ENCODE results near the gene RSRC1.

The RSRC1 gene

GRCh38 chr3:158249183-158249582 lies 139.3 kb downstream of the RSRC1 start:
- TF ChIP-seq RAD21 (IDR thresholded peaks at IDR 0.05; ENCODE audit: low read depth) = no peak
- TF ChIP-seq CEBPB (IDR thresholded peaks at IDR 0.05) = no peak
- TF ChIP-seq EGR1 (IDR thresholded peaks at IDR 0.05) = no peak
- TF ChIP-seq FOXM1 (IDR thresholded peaks at IDR 0.05; ENCODE audit: borderline replicate concordance, low read depth) = no peak
- no peak for TF ChIP-seq EP300 (IDR thresholded peaks at IDR 0.05; ENCODE audit: borderline replicate concordance)
- no peak for TF ChIP-seq YY1 (IDR thresholded peaks at IDR 0.05; ENCODE audit: low read depth)
- TF ChIP-seq TCF12 (IDR thresholded peaks at IDR 0.05; ENCODE audit: low read depth) = no peak
- TF ChIP-seq REST (IDR thresholded peaks at IDR 0.05; ENCODE audit: low read depth) = no peak
- TF ChIP-seq CREB1 (IDR thresholded peaks at IDR 0.05; ENCODE audit: low read depth) = no peak
- no peak for TF ChIP-seq TEAD4 (IDR thresholded peaks at IDR 0.05)
- TF ChIP-seq NFIC (IDR thresholded peaks at IDR 0.05) = no peak
- no peak for TF ChIP-seq USF1 (IDR thresholded peaks at IDR 0.05)
- TF ChIP-seq, protein P1, sequence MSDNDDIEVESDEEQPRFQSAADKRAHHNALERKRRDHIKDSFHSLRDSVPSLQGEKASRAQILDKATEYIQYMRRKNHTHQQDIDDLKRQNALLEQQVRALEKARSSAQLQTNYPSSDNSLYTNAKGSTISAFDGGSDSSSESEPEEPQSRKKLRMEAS (IDR thresholded peaks at IDR 0.05) = no peak
- TF ChIP-seq TAF1 (IDR thresholded peaks at IDR 0.05; ENCODE audit: low read depth) = no peak
- no peak for TF ChIP-seq ZBTB7A (IDR thresholded peaks at IDR 0.05; ENCODE audit: low read depth)

GRCh38 chr3:158258619-158259018 lies 148.7 kb downstream of the RSRC1 start:
- TF ChIP-seq RAD21 (IDR thresholded peaks at IDR 0.05; ENCODE audit: low read depth) (no peak), TAF1 (IDR thresholded peaks at IDR 0.05; ENCODE audit: low read depth) (no peak), TCF12 (IDR thresholded peaks at IDR 0.05; ENCODE audit: low read depth) (no peak), YY1 (IDR thresholded peaks at IDR 0.05; ENCODE audit: low read depth) (no peak), EGR1 (IDR thresholded peaks at IDR 0.05) (no peak), REST (IDR thresholded peaks at IDR 0.05; ENCODE audit: low read depth) (no peak), USF1 (IDR thresholded peaks at IDR 0.05) (no peak), TEAD4 (IDR thresholded peaks at IDR 0.05) (no peak), CEBPB (IDR thresholded peaks at IDR 0.05) (no peak), NFIC (IDR thresholded peaks at IDR 0.05) (no peak), CREB1 (IDR thresholded peaks at IDR 0.05; ENCODE audit: low read depth) (no peak), EP300 (IDR thresholded peaks at IDR 0.05; ENCODE audit: borderline replicate concordance) (no peak), ZBTB7A (IDR thresholded peaks at IDR 0.05; ENCODE audit: low read depth) (no peak), FOXM1 (IDR thresholded peaks at IDR 0.05; ENCODE audit: borderline replicate concordance, low read depth) (no peak)
- TF ChIP-seq, protein P1 (IDR thresholded peaks at IDR 0.05) = no peak

- TF ChIP-seq REST (IDR thresholded peaks at IDR 0.05; ENCODE audit: low read depth) = no peak
- no peak for TF ChIP-seq RAD21 (IDR thresholded peaks at IDR 0.05; ENCODE audit: low read depth)
- TF ChIP-seq ZBTB7A (IDR thresholded peaks at IDR 0.05; ENCODE audit: low read depth) = no peak
- TF ChIP-seq FOXM1 (IDR thresholded peaks at IDR 0.05; ENCODE audit: borderline replicate concordance, low read depth) = no peak
- TF ChIP-seq NFIC (IDR thresholded peaks at IDR 0.05) = peak; percentile 46; the same call in 1 of the 2 replicates
- no peak for TF ChIP-seq YY1 (IDR thresholded peaks at IDR 0.05; ENCODE audit: low read depth)
Observed at GRCh38 chr3:158260392-158260791, 150.5 kb downstream of the RSRC1 start.

DNA sequence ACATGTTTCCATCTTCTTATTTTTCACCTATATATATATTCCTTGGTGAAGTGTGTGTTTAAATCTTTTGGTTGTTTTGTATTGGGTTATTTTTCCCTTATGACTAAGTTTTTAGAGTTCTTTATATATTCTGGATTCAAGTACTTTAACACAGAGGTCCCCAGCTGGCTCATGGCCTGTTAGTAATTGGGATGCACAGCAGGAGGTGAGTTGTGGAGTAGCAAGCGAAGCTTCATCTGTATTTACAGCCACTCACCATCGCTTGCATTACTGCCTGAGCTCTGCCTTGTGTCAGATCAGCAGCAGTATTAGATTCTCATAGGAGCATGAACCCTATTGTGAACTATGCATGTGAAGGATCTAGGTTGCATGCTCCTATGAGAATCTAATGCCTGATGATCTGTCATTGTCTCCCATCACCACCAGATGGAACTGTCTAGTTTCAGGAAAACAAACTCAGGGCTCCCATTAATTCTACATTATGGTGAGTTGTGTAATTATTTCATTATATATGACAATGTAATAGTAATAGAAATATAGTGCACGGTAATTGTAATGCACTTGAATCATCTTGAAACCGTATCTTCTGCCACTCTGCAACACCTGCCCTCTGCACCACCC lies 151.6 kb downstream of the RSRC1 start:
- TF ChIP-seq TEAD4 (IDR thresholded peaks at IDR 0.05) = no peak
- no peak for TF ChIP-seq TCF12 (IDR thresholded peaks at IDR 0.05; ENCODE audit: low read depth)
- no peak for TF ChIP-seq EGR1 (IDR thresholded peaks at IDR 0.05)
- TF ChIP-seq USF1 (IDR thresholded peaks at IDR 0.05) = no peak
- TF ChIP-seq RAD21 (IDR thresholded peaks at IDR 0.05; ENCODE audit: low read depth) = no peak
- TF ChIP-seq NFIC (IDR thresholded peaks at IDR 0.05) = no peak
- no peak for TF ChIP-seq EP300 (IDR thresholded peaks at IDR 0.05; ENCODE audit: borderline replicate concordance)
- TF ChIP-seq CREB1 (IDR thresholded peaks at IDR 0.05; ENCODE audit: low read depth) = no peak
- no peak for TF ChIP-seq REST (IDR thresholded peaks at IDR 0.05; ENCODE audit: low read depth)
- no peak for TF ChIP-seq TAF1 (IDR thresholded peaks at IDR 0.05; ENCODE audit: low read depth)
- no peak for TF ChIP-seq CEBPB (IDR thresholded peaks at IDR 0.05)

Measured in Ishikawa (cell line).